ENCODE results near the gene IL18R1. TPM values are rescaled to one million over a fixed set of nuclear protein-coding genes. Genes with fewer than 3 reads are reported as not detected.
A peak's percentile ranks its signal among the peaks of the same experiment; 100 is the strongest.

Gene IL18R1
- total and polyA plus RNA-seq, 11 donors: 0.50 to 4.3 (median 1.8) TPM

- H3K27me3 ChIP-seq: no peaks in the 10 kb centered on the region
- no peaks in the 10 kb centered on the region for H3K9me3 ChIP-seq
- WGBS, 4 donors: 11 to 52% (median 36%) methylated on average over 1 of the region's 1 CpG
- TF ChIP-seq, protein P1, sequence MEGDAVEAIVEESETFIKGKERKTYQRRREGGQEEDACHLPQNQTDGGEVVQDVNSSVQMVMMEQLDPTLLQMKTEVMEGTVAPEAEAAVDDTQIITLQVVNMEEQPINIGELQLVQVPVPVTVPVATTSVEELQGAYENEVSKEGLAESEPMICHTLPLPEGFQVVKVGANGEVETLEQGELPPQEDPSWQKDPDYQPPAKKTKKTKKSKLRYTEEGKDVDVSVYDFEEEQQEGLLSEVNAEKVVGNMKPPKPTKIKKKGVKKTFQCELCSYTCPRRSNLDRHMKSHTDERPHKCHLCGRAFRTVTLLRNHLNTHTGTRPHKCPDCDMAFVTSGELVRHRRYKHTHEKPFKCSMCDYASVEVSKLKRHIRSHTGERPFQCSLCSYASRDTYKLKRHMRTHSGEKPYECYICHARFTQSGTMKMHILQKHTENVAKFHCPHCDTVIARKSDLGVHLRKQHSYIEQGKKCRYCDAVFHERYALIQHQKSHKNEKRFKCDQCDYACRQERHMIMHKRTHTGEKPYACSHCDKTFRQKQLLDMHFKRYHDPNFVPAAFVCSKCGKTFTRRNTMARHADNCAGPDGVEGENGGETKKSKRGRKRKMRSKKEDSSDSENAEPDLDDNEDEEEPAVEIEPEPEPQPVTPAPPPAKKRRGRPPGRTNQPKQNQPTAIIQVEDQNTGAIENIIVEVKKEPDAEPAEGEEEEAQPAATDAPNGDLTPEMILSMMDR (IDR thresholded peaks at IDR 0.05): no peak
- no peak for TF ChIP-seq POLR2A (IDR thresholded peaks at IDR 0.05)
- ATAC-seq (no peak), DNase-seq (no peak)
- intact Hi-C loops (cut with DNase I): loop anchor here in 7 of 10 donors (10.0 kb wide), 5 partner anchors 165 to 485 kb away; partner anchors contain the start of gene IL1RL2 (in 1 of the 7)
- H3K36me3 ChIP-seq: no peaks in the 10 kb centered on the region
- H3K27ac ChIP-seq: no peak overlapping the region
- peaks cover 0 to 3% (median 0%) of the 10 kb centered on the region in 12 donors for H3K4me1 ChIP-seq
- no peak overlapping the region for H3K4me3 ChIP-seq
Observed at GRCh38 chr2:102350137-102350793, 5.3 kb upstream of the IL18R1 start.

- intact Hi-C loops (cut with DNase I): loop anchor here in 8 of 10 donors (2.0 to 10.0 kb wide), 11 partner anchors 91 to 492 kb away; partner anchors contain the start of gene IL1RL2 (in 1 of the 8)
- ATAC-seq (peak in 1 of 4 donors; percentile 4), DNase-seq (no peak)
- Histone ChIP-seq H3K9me3 (no peaks in the 10 kb centered on the region), H3K4me3 (peak overlapping the region; percentile 45 to 82 (median 74)), H3K4me1 (peaks cover 0 to 28% (median 2%) of the 10 kb centered on the region in 12 donors), H3K36me3 (no peaks in the 10 kb centered on the region), H3K27me3 (peaks cover 0 to 4% (median 0%) of the 10 kb centered on the region in 9 donors), H3K27ac (peak overlapping the region in 8 of 12 donors; percentile 12 to 89 (median 72))
- WGBS, 4 donors: 16 to 39% (median 20%) methylated on average over 7 of the region's 7 CpGs
- no peak for TF ChIP-seq POLR2A (IDR thresholded peaks at IDR 0.05)
- TF ChIP-seq, protein P1 (IDR thresholded peaks at IDR 0.05): no peak
Observed at GRCh38 chr2:102356381-102356712, 751 bp downstream of the IL18R1 start.

DNA sequence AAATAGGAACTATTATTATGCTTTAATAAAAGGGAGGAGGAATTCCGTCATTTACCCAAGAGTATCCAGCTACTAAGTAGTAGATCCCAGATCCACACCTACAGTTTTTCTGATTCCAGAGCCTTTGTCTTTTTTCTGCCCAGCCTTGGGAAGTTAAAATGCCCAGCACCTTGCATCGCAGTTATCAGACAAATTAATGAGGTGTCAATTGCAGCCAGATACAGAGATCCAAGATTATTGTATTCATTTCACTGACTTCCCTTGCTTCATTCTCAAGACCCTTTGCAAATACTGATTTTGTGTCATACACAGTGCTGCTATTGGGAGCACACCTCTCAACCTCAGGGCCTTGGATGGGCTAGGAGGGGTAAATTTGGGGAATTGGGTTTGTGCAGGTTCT, 1.1 kb downstream of the IL18R1 start:
- Histone ChIP-seq H3K27me3 (peaks cover 0 to 4% (median 0%) of the 10 kb centered on the region in 9 donors), H3K9me3 (no peaks in the 10 kb centered on the region), H3K4me1 (peaks cover 0 to 28% (median 2%) of the 10 kb centered on the region in 12 donors), H3K27ac (peak overlapping the region in 4 of 12 donors; percentile 77 to 89 (median 80)), H3K4me3 (peak overlapping the region in 9 of 12 donors; percentile 49 to 82 (median 73)), H3K36me3 (no peaks in the 10 kb centered on the region)
- WGBS, 4 donors: 67 to 78% (median 74%) methylated on average over 2 of the region's 2 CpGs
- intact Hi-C loops (cut with DNase I): loop anchor here in 8 of 10 donors (2.0 to 10.0 kb wide), 11 partner anchors 91 to 492 kb away; partner anchors contain the start of gene IL1RL2 (in 1 of the 8)
- no peak for TF ChIP-seq POLR2A (IDR thresholded peaks at IDR 0.05)
- ATAC-seq: no peak
- no peak for DNase-seq

- H3K27me3 ChIP-seq: peaks cover 0 to 4% (median 0%) of the 10 kb centered on the region in 9 donors
- intact Hi-C loops (cut with DNase I): loop anchor here in 8 of 10 donors (2.0 to 10.0 kb wide), 11 partner anchors 89 to 493 kb away; partner anchors contain the start of gene IL1RL2 (in 1 of the 8)
- TF ChIP-seq, protein P1 (IDR thresholded peaks at IDR 0.05): no peak
- no peak for TF ChIP-seq POLR2A (IDR thresholded peaks at IDR 0.05)
- ATAC-seq (no peak), DNase-seq (no peak)
- no peaks in the 10 kb centered on the region for H3K9me3 ChIP-seq
- WGBS, 4 donors: 65 to 76% (median 70%) methylated on average over 2 of the region's 2 CpGs
- H3K27ac ChIP-seq: no peak overlapping the region
- no peaks in the 10 kb centered on the region for H3K36me3 ChIP-seq
- H3K4me3 ChIP-seq: peak overlapping the region in 1 of 12 donors; percentile 25
- peaks cover 0 to 28% (median 2%) of the 10 kb centered on the region in 12 donors for H3K4me1 ChIP-seq
Observed at GRCh38 chr2:102357937-102358336, 2.3 kb downstream of the IL18R1 start.
